HepG2 (cell line): ENCODE measurements around the gene MESD.

Experiments used
- CTCF ChIP-seq: sonication (generic); formaldehyde crosslinking; IDR thresholded peaks from 2 replicates; pipeline ENCODE4 v1.5.0; 2020; ENCODE audit warnings: mild to moderate bottlenecking, missing genetic modification reagents, moderate library complexity
- EEA1 ChIP-seq: sonication (generic); formaldehyde crosslinking; IDR thresholded peaks from 2 replicates; pipeline ENCODE4 v1.5.1; 2020; ENCODE audit warnings: mild to moderate bottlenecking, missing genetic modification reagents, borderline replicate concordance
- GPN1 ChIP-seq: sonication (generic); formaldehyde crosslinking; IDR thresholded peaks from 2 replicates; pipeline ENCODE4 v1.5.1; 2020; ENCODE audit warnings: missing genetic modification reagents, borderline replicate concordance
- IRF1 ChIP-seq: sonication (generic); formaldehyde crosslinking; IDR thresholded peaks from 2 replicates; pipeline ENCODE4 v1.4.0; 2020; ENCODE audit warnings: low read depth, mild to moderate bottlenecking, missing genetic modification reagents
- POLR2A ChIP-seq, 2 experiments: IDR thresholded peaks; 2 replicates each; pipeline ENCODE4 v1.6.1; 2011; ENCODE audit warnings: low read depth in 2 of 2, low read length in 2 of 2, mild to moderate bottlenecking in 1 of 2, moderate library complexity in 1 of 2; ENCODE audit not compliant: insufficient read depth in 1 of 2
- REL ChIP-seq: sonication (generic); formaldehyde crosslinking; conservative IDR thresholded peaks from 2 replicates; pipeline ENCODE4 v1.8.0; 2022; ENCODE audit warnings: mild to moderate bottlenecking, missing genetic modification reagents, moderate library complexity
- RFX5 ChIP-seq: IDR thresholded peaks from 2 replicates; pipeline ENCODE4 v1.6.1; 2011; ENCODE audit warnings: low read depth, low read length, improper control_type of control experiment
- SMAD1 ChIP-seq: sonication (generic); formaldehyde crosslinking; IDR thresholded peaks from 2 replicates; pipeline ENCODE4 v1.4.0; 2020; ENCODE audit warnings: missing genetic modification reagents, low read depth, mild to moderate bottlenecking, borderline replicate concordance
- TAF1 ChIP-seq: sonication (generic); formaldehyde crosslinking; IDR thresholded peaks from 2 replicates; pipeline ENCODE4 v1.4.0; 2020; ENCODE audit warnings: missing genetic modification reagents
- TCF12 ChIP-seq, 2 experiments: fragments of 450-650 bp in 1 of 2; sonication (generic) in 1 of 2; formaldehyde crosslinking in 1 of 2; IDR thresholded peaks; 2 replicates each; pipeline versions ENCODE4 v1.6.1 to v1.8.0; 2017 to 2022; ENCODE audit warnings: antibody characterized with exemption in 1 of 2, mild to moderate bottlenecking in 1 of 2, missing genetic modification reagents in 1 of 2, moderate library complexity in 1 of 2
- ZNF232 ChIP-seq: sonication (generic); formaldehyde crosslinking; IDR thresholded peaks from 2 replicates; pipeline ENCODE4 v1.4.0; 2020; ENCODE audit warnings: missing genetic modification reagents, borderline replicate concordance
- ZNF30 ChIP-seq: sonication (generic); formaldehyde crosslinking; IDR thresholded peaks from 2 replicates; pipeline ENCODE4 v1.5.0; 2020; ENCODE audit warnings: mild to moderate bottlenecking, missing genetic modification reagents
- ZNF761 ChIP-seq: sonication (generic); formaldehyde crosslinking; conservative IDR thresholded peaks from 2 replicates; pipeline ENCODE4 v1.4.0; 2020; ENCODE audit warnings: mild to moderate bottlenecking, missing genetic modification reagents

DNA sequence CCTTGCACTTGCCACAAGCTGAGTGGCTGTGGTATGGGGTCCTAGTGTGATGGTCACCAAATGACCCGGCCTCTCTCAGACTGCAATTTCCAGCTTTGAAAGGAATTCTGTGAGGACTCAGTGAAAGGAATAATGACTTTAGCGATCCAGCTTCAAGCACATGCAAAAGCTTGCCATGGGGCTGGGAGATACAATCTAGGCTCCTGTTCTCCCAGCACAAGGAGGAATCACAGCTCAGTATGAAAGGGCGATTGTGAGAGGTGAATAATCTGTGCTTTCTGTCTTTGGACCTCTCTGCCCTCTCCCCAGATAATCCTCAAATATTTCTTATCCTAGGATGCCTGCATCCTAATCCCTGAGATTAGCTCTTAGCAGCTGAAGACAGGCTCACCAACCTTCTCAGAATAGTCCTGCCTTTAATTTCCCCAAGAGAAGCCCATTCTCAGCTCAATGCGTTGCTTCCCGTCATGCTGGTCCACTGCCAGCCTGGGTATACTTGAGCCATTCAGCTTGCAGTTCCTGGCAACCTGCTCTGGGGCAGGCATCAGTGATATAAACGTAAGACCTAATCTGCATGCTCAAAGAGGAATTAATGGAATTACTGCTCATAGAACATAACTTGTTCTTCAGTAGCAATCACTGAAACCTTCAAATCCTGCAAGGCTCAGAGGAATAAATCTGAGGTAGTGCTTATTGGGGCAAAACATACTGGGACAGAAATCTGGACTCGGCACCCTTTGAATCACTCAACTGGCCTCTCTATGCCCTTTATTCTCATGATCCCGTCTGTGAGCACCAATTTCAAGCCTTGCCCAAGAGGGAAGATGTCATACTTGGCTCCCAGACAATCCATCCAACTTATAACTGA is 26.2 kb upstream of the MESD start:
- TF ChIP-seq ZNF232 (no peak), GPN1 (CRISPR knock-in tag) (no peak), ZNF761 (CRISPR knock-in tag) (no peak), IRF1 (no peak), EEA1 (CRISPR knock-in tag) (no peak), CTCF (CRISPR knock-in tag) (no peak), RFX5 (no peak), SMAD1 (CRISPR knock-in tag) (no peak), REL (no peak), TAF1 (CRISPR knock-in tag) (no peak), POLR2A (IDR thresholded peaks at IDR 0.05; ENCODE audit: insufficient read depth in 1 of 2, low read depth in 2 of 2, low read length in 2 of 2) (no peak), ZNF30 (CRISPR knock-in tag) (no peak), TCF12 (IDR thresholded peaks at IDR 0.05) (no peak), TCF12 (CRISPR knock-in tag; IDR thresholded peaks at IDR 0.05) (no peak)
